NCI-H2227 treated with DMSO at 0.1 percent for 48 hours (cell line): ENCODE measurements around the gene AATK.

Experiments
- DNase-seq: peaks from one replicate; lab custom pipeline; 2025; lab: John Stamatoyannopoulos, UW

The AATK gene

GRCh38 chr17:81071761-81072741 is 94.0 kb downstream of the AATK start:
- DNase-seq: no peak

- DNase-seq: no peak
Measured at GRCh38 chr17:81070541-81071246, 95.3 kb downstream of the AATK start.

- no peak for DNase-seq
Measured at GRCh38 chr17:81069135-81069645, 96.8 kb downstream of the AATK start.

- DNase-seq: no peak
Measured at GRCh38 chr17:81068411-81069134, 97.4 kb downstream of the AATK start.

- DNase-seq: no peak
Measured at GRCh38 chr17:81067391-81067811, 98.6 kb downstream of the AATK start.
